ENCODE results near the gene LENG8. TPM values are rescaled to one million over a fixed set of nuclear protein-coding genes. Genes with fewer than 3 reads are reported as not detected.

Gene LENG8
- total and polyA plus RNA-seq, 7 donors: 21.7 to 60.2 (median 28.6) TPM

DNA sequence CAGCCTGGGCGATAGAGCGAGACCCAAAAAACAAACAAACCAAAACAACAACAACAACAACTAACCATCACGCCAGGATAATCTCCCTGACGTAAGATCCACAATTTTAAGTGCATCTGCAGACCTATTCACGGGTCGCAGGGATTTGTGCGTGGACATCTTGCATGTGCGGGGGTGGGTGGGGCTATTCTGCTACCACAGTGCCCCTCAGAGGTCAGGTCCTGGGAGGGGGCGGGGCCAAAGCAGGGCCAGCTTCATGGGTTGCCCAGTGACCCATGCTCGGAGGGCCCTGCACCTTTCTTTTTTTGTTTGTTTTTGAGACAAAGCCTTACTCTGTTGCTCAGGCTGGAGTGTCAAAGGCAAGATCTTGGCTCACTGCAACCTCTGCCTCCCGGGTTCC, 26.7 kb downstream of the LENG8 start:
- H3K27ac ChIP-seq: no peak overlapping the region
- H3K4me1 ChIP-seq: peaks cover 5% of the 10 kb centered on the region
- no peak overlapping the region for H3K4me3 ChIP-seq
- intact Hi-C loops (cut with DNase I): no loop called here
- 79 to 87% (median 80%) methylated on average over 11 of the region's 11 CpGs for WGBS, 3 donors
- H3K9me3 ChIP-seq: no peaks in the 10 kb centered on the region
- H3K27me3 ChIP-seq (ENCODE audit: insufficient read depth in 3 of 3, low read length in 2 of 3): peaks cover 0 to 19% (median 8%) of the 10 kb centered on the region in 3 donors
- DNase-seq: no peak
- no peak for ATAC-seq
- TF ChIP-seq, protein P1, sequence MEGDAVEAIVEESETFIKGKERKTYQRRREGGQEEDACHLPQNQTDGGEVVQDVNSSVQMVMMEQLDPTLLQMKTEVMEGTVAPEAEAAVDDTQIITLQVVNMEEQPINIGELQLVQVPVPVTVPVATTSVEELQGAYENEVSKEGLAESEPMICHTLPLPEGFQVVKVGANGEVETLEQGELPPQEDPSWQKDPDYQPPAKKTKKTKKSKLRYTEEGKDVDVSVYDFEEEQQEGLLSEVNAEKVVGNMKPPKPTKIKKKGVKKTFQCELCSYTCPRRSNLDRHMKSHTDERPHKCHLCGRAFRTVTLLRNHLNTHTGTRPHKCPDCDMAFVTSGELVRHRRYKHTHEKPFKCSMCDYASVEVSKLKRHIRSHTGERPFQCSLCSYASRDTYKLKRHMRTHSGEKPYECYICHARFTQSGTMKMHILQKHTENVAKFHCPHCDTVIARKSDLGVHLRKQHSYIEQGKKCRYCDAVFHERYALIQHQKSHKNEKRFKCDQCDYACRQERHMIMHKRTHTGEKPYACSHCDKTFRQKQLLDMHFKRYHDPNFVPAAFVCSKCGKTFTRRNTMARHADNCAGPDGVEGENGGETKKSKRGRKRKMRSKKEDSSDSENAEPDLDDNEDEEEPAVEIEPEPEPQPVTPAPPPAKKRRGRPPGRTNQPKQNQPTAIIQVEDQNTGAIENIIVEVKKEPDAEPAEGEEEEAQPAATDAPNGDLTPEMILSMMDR (IDR thresholded peaks at IDR 0.05): no peak
- no peaks in the 10 kb centered on the region for H3K36me3 ChIP-seq (ENCODE audit: insufficient read depth in 1 of 2, low read depth in 1 of 2)

DNA sequence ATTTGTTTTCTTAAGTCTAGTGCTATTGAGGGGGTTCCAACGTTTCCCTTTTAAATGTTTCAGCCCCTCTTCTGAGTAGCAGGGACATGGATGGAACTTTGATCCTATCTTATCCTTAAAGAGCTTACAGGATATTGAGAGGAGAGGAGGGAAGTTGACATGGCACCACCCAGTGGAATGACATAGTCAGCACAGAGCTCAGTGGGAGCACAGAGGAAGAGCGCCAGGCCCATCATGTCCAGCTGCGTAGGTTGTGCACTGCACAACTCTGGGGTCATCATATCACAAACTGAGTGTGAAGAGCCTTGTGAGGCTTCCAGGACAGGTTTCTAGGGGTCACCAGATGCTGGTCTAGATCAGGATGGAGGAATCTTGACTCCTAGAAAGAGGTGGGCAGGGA, 28.7 kb downstream of the LENG8 start:
- H3K9me3 ChIP-seq: no peaks in the 10 kb centered on the region
- intact Hi-C loops (cut with DNase I): no loop called here
- H3K27ac ChIP-seq: no peak overlapping the region
- ATAC-seq (no peak), DNase-seq (no peak)
- H3K4me1 ChIP-seq: no peaks in the 10 kb centered on the region
- TF ChIP-seq, protein P1 (IDR thresholded peaks at IDR 0.05): no peak
- H3K4me3 ChIP-seq: no peak overlapping the region
- WGBS, 3 donors: 68 to 72% (median 68%) methylated on average over 3 of the region's 3 CpGs
- peaks cover 0 to 14% (median 4%) of the 10 kb centered on the region in 3 donors for H3K27me3 ChIP-seq (ENCODE audit: insufficient read depth in 3 of 3, low read length in 2 of 3)
- H3K36me3 ChIP-seq (ENCODE audit: insufficient read depth in 1 of 2, low read depth in 1 of 2): no peaks in the 10 kb centered on the region

DNA sequence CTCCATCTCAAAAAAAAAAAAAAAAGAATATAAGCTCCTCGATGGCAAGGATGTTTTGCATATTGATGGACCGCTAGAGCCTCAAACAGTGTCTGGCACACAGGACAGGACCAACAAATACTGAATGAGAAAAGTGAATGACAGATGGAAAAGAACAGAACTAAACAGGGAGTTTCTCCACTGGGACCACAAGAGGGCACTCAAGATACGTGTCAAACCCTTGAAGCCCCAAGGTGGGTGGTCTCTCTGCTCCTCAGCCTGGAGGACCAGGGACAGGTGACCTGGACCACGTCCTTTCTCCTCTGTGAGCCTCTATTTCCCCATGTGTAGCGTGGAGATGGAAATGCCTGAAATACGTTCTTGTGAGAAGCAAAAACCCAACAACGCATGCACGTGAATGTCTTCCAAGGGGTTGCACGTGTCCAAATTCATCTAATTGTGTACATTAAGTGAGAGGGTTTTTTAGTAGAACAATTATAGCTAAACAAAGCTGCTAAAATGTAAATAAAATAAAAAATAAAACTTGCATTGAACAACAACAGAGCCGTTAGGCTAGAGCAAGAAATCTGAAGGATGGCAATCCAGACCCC, 29.8 kb downstream of the LENG8 start:
- H3K36me3 ChIP-seq (ENCODE audit: insufficient read depth in 1 of 2, low read depth in 1 of 2): no peaks in the 10 kb centered on the region
- 14 to 16% (median 15%) methylated on average over 10 of the region's 10 CpGs for WGBS, 3 donors
- peaks cover 0 to 12% (median under 1%) of the 10 kb centered on the region in 3 donors for H3K27me3 ChIP-seq (ENCODE audit: insufficient read depth in 3 of 3, low read length in 2 of 3)
- H3K4me1 ChIP-seq: no peaks in the 10 kb centered on the region
- H3K27ac ChIP-seq: no peak overlapping the region
- intact Hi-C loops (cut with DNase I): no loop called here
- ATAC-seq (no peak), DNase-seq (no peak)
- no peaks in the 10 kb centered on the region for H3K9me3 ChIP-seq
- TF ChIP-seq, protein P1 (IDR thresholded peaks at IDR 0.05): peak; percentile 36
- no peak overlapping the region for H3K4me3 ChIP-seq

DNA sequence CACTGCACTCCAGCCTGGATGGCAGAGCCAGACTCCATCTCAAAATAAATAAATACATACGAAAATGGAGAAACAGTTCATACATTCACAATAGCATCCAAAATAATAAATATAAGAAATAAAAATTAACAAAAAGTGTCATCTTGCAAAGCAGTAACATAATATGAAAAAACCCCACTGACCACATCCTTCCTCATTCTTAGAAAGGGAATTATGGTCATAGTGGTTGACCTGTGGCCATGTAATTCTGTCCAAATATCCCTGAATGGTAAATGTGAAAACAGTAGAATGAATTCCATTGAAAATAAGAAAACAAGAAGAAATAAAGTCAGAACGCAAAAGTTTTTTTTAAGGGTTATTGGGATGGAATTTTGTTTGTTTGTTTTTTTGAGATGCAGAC, 31.1 kb downstream of the LENG8 start:
- Histone ChIP-seq H3K4me3 (no peak overlapping the region), H3K27ac (no peak overlapping the region), H3K36me3 (ENCODE audit: insufficient read depth in 1 of 2, low read depth in 1 of 2) (no peaks in the 10 kb centered on the region), H3K4me1 (no peaks in the 10 kb centered on the region), H3K9me3 (no peaks in the 10 kb centered on the region), H3K27me3 (ENCODE audit: insufficient read depth in 3 of 3, low read length in 2 of 3) (peaks cover 0 to 9% (median 0%) of the 10 kb centered on the region in 3 donors)
- DNase-seq (no peak), ATAC-seq (no peak)
- intact Hi-C loops (cut with DNase I): loop anchor here in 1 of 2 donors (5.0 kb wide), 1 partner anchor 197 kb away; no protein-coding TSS in a partner anchor
- TF ChIP-seq, protein P1 (IDR thresholded peaks at IDR 0.05): no peak
- 75 to 88% (median 84%) methylated on average over 2 of the region's 2 CpGs for WGBS, 3 donors
